Measurements from ENCODE around the gene SLC43A1.

The SLC43A1 gene

DNA sequence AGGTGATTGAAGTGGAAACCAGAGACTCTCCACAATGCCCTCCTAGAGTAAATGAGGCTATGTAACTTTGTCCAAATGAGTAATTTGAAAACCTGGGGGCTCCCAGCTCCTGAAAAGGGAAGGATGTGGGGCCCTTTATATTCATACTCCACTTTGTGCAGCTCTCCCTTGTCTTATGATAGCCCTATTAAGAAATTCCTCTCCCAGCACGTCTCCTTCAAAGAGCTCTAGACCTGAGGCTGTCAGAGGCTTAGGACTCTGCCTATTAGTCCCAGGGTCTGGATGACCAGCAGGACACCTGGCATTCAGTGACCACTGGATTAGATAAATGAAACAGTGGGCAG, 2.1 kb downstream of the SLC43A1 start:
- no peak for TF ChIP-seq CTCF (IDR thresholded peaks at IDR 0.05; ENCODE audit: low read depth, low read length)
- no peak for DNase-seq (ENCODE audit: extremely low read depth, low read depth)

GRCh38 chr11:57512646-57513451, 2.7 kb downstream of the SLC43A1 start:
- no peak for DNase-seq (ENCODE audit: extremely low read depth, low read depth)
- TF ChIP-seq CTCF (IDR thresholded peaks at IDR 0.05; ENCODE audit: low read depth, low read length), result no peak

GRCh38 chr11:57511741-57512430, 3.6 kb downstream of the SLC43A1 start:
- no peak for TF ChIP-seq CTCF (IDR thresholded peaks at IDR 0.05; ENCODE audit: low read depth, low read length)
- DNase-seq (ENCODE audit: extremely low read depth, low read depth), result no peak

DNA sequence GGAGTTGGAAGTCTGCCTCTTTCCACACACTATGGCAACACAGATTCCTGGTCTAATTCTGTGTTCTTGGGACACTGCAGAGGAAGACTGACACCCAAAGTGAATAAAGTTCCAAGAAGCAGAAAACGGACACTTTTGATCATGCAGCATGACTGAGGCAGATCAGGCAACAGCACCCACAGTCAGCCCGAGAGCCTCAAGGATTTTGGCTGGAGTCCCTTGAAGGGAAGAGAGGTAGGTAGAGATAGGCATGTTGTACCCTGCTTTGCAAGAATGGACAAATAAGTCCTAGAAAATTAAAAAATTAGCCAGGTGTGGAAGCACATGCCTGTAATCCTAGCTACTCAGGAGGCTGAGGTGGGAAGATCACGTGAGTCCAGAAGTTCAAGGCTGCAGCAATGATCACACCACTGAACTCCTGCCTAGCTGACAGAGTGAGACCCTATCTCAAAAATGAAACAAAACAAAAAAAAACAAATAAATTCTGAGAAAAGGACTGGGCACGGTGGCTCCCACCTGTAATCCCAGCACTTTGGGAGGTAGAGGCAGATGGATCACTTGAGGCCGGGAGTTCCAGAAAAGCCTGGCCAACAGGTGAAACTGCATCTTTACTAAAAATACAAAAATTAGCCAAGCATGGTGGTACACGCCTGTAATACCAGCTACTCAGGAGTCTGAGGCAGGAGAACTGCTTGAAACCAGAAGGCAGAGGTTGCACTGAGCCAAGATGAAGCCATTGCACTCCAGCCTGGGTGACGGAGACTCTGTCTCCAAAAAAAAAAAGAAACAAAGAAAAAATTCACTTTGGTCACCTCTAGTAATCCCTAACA, 6.9 kb downstream of the SLC43A1 start:
- no peak for TF ChIP-seq CTCF (IDR thresholded peaks at IDR 0.05; ENCODE audit: low read depth, low read length)
- DNase-seq (ENCODE audit: extremely low read depth, low read depth), result no peak

- no peak for TF ChIP-seq CTCF (IDR thresholded peaks at IDR 0.05; ENCODE audit: low read depth, low read length)
- no peak for DNase-seq (ENCODE audit: extremely low read depth, low read depth)
These were observed 9.0 kb downstream of the SLC43A1 start for GRCh38 chr11:57506522-57506921.

- TF ChIP-seq CTCF (IDR thresholded peaks at IDR 0.05; ENCODE audit: low read depth, low read length), result no peak
- no peak for DNase-seq (ENCODE audit: extremely low read depth, low read depth)
These were observed 11.0 kb downstream of the SLC43A1 start for GRCh38 chr11:57504511-57504910.

DNA sequence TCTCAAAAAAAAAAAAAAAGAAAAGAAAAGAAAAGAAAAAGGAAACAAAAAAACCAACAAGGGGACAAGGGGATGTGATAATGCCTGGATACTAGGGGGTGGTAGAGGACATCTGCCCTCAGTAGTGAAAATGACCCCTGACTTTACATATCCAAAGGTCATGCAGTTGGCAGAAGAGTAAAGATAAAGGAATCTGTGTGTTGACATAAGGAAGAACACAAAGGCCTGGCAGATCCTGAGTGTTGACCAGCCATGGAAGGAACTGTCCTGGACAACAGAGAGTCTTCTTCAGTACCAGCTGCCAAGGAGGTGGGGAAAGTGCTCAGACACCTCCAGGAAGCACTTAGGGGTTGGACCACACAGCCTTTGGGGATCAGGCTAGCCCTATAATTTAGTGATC, 12.6 kb downstream of the SLC43A1 start:
- DNase-seq (ENCODE audit: extremely low read depth, low read depth), result no peak
- TF ChIP-seq CTCF (IDR thresholded peaks at IDR 0.05; ENCODE audit: low read depth, low read length), result no peak

All from AG09319 (cell line).